ENCODE measurements around the gene PRKAG2.

PRKAG2 gene

GRCh38 chr7:151511270-151511669 is 365.6 kb downstream of the PRKAG2 start:
- DNase-seq (ENCODE audit: low spot score): no peak

- no peak for DNase-seq (ENCODE audit: low spot score)
These were observed 367.1 kb downstream of the PRKAG2 start for GRCh38 chr7:151509670-151510333.

- DNase-seq (ENCODE audit: low spot score): no peak
These were observed 367.9 kb downstream of the PRKAG2 start for GRCh38 chr7:151508991-151509390.

- DNase-seq (ENCODE audit: low spot score): no peak
These were observed 369.1 kb downstream of the PRKAG2 start for GRCh38 chr7:151507806-151508205.

GRCh38 chr7:151506901-151507382 is 370.0 kb downstream of the PRKAG2 start:
- no peak for DNase-seq (ENCODE audit: low spot score)

Measured in ecto neural progenitor cell (in vitro differentiated cells).